SK-N-SH treated with all-trans-retinoic acid at 6 μM for 48 hours (cell line): ENCODE data around the gene DSP.

ENCODE experiments used
- ATAC-seq: fragments of 200-7000 bp; cut with Tn5 transposase; 3 replicates; pipeline ENCODE4 v1.9.1; 2020; ENCODE audit warnings: mild to moderate bottlenecking, moderate library complexity
- ARNTL ChIP-seq: fragments of 450-650 bp; formaldehyde crosslinking; IDR thresholded peaks from 2 replicates; pipeline ENCODE4 v1.5.0; 2020; ENCODE audit warnings: low read depth, mild to moderate bottlenecking, moderate library complexity, borderline replicate concordance
- BACH2 ChIP-seq: fragments of 250-450 bp; sonication (Bioruptor Pico); IDR thresholded peaks from 2 replicates; pipeline ENCODE4 v1.9.0; 2021; ENCODE audit warnings: mild to moderate bottlenecking, borderline replicate concordance
- CREB5 ChIP-seq: fragments of 250-450 bp; sonication (Bioruptor Pico); IDR thresholded peaks from 2 replicates; pipeline ENCODE4 v1.5.1; 2020; ENCODE audit warnings: low read depth, mild to moderate bottlenecking, moderate library complexity
- ESRRG ChIP-seq: fragments of 250-450 bp; sonication (Bioruptor Pico); IDR thresholded peaks from 2 replicates; pipeline ENCODE4 v1.6.1; 2021; ENCODE audit warnings: mild to moderate bottlenecking
- GLIS3 ChIP-seq: fragments of 250-450 bp; sonication (Bioruptor Pico); IDR thresholded peaks from 2 replicates; pipeline ENCODE4 v1.5.0; 2020; ENCODE audit warnings: mild to moderate bottlenecking, moderate library complexity
- ISL1 ChIP-seq: fragments of 250-450 bp; sonication (Bioruptor Pico); IDR thresholded peaks from 2 replicates; pipeline ENCODE4 v2.1.2; 2022; ENCODE audit warnings: mild to moderate bottlenecking, moderate library complexity
- PATZ1 ChIP-seq: fragments of 250-450 bp; sonication (Bioruptor Pico); IDR thresholded peaks from 2 replicates; pipeline ENCODE4 v1.8.0; 2020; ENCODE audit warnings: mild to moderate bottlenecking, moderate library complexity, borderline replicate concordance
- POU6F1 ChIP-seq: fragments of 250-450 bp; sonication (Bioruptor Pico); IDR thresholded peaks from 2 replicates; pipeline ENCODE4 v1.8.0; 2021; ENCODE audit warnings: low read depth, mild to moderate bottlenecking, moderate library complexity, borderline replicate concordance
- PPARA ChIP-seq: fragments of 250-450 bp; sonication (Bioruptor Pico); IDR thresholded peaks from 2 replicates; pipeline ENCODE4 v1.5.0; 2020; ENCODE audit warnings: mild to moderate bottlenecking, borderline replicate concordance
- RARB ChIP-seq: fragments of 250-450 bp; sonication (Bioruptor Pico); IDR thresholded peaks from 2 replicates; pipeline ENCODE4 v1.8.0; 2021; ENCODE audit warnings: mild to moderate bottlenecking, moderate library complexity
- SNAI2 ChIP-seq: fragments of 250-450 bp; sonication (Bioruptor Pico); IDR thresholded peaks from 2 replicates; pipeline ENCODE4 v1.5.0; 2020; ENCODE audit warnings: mild to moderate bottlenecking, moderate library complexity
- TCF4 ChIP-seq: fragments of 250-450 bp; sonication (Bioruptor Pico); IDR thresholded peaks from 2 replicates; pipeline ENCODE4 v1.8.0; 2021; ENCODE audit warnings: mild to moderate bottlenecking, moderate library complexity, borderline replicate concordance
- TSHZ2 ChIP-seq: fragments of 250-450 bp; sonication (Bioruptor Pico); IDR thresholded peaks from 2 replicates; pipeline ENCODE4 v1.5.0; 2020; ENCODE audit warnings: mild to moderate bottlenecking, moderate library complexity
- ZC3H10 ChIP-seq: fragments of 250-450 bp; sonication (Bioruptor Pico); IDR thresholded peaks from 2 replicates; pipeline ENCODE4 v1.5.1; 2021; ENCODE audit warnings: mild to moderate bottlenecking, moderate library complexity
- ZFP3 ChIP-seq: fragments of 250-450 bp; sonication (Bioruptor Pico); IDR thresholded peaks from 2 replicates; pipeline ENCODE4 v1.5.0; 2020; ENCODE audit warnings: mild to moderate bottlenecking, moderate library complexity
- ZNF565 ChIP-seq: fragments of 450-650 bp; formaldehyde crosslinking; conservative IDR thresholded peaks from 2 replicates; pipeline ENCODE4 v1.5.0; 2020; ENCODE audit warnings: low read depth, mild to moderate bottlenecking, moderate library complexity
- ZNF70 ChIP-seq: fragments of 450-650 bp; formaldehyde crosslinking; IDR thresholded peaks from 2 replicates; pipeline ENCODE4 v1.5.0; 2020; ENCODE audit warnings: mild to moderate bottlenecking, moderate library complexity

DSP gene

GRCh38 chr6:7493866-7494265 lies 47.6 kb upstream of the DSP start (continued):
- TF ChIP-seq POU6F1 (CRISPR knock-in tag) (no peak), ZNF70 (no peak)
- TF ChIP-seq, all 23 proteins: peak for 0

- TF ChIP-seq PATZ1 (CRISPR knock-in tag) (no peak), ESRRG (no peak), ZFP3 (no peak), SNAI2 (no peak), TCF4 (CRISPR knock-in tag) (no peak), ISL1 (CRISPR knock-in tag) (no peak), ARNTL (no peak), GLIS3 (CRISPR knock-in tag) (no peak), POU6F1 (CRISPR knock-in tag) (no peak), ZC3H10 (CRISPR knock-in tag) (no peak), TSHZ2 (CRISPR knock-in tag) (no peak)
- no peak for ATAC-seq
Measured at GRCh38 chr6:7494638-7495037, 46.8 kb upstream of the DSP start.

- TF ChIP-seq BACH2 (no peak), RARB (CRISPR knock-in tag) (no peak), ZNF565 (CRISPR knock-in tag) (no peak), SNAI2 (no peak)
- ATAC-seq, result no peak
Measured at GRCh38 chr6:7496266-7496875, 45.1 kb upstream of the DSP start.

GRCh38 chr6:7500752-7501282 lies 40.7 kb upstream of the DSP start:
- no peak for ATAC-seq
- TF ChIP-seq ARNTL (no peak), ZNF70 (no peak)

- no peak for TF ChIP-seq PPARA (CRISPR knock-in tag)
- TF ChIP-seq POU6F1 (CRISPR knock-in tag), result no peak
- TF ChIP-seq GLIS3 (CRISPR knock-in tag), result no peak
- TF ChIP-seq CREB5 (CRISPR knock-in tag), result no peak
- no peak for TF ChIP-seq SNAI2
- TF ChIP-seq TCF4 (CRISPR knock-in tag), result no peak
- TF ChIP-seq ARNTL, result no peak
- no peak for TF ChIP-seq RARB (CRISPR knock-in tag)
- no peak for TF ChIP-seq ZFP3
- TF ChIP-seq PATZ1 (CRISPR knock-in tag), result no peak
- ATAC-seq, result no peak
Measured at GRCh38 chr6:7502743-7503142, 38.7 kb upstream of the DSP start.
